ENCODE results near the gene CUL3.

GRCh38 chr2:224562831-224563230, 22.3 kb downstream of the CUL3 start:
- no peak for TF ChIP-seq CTCF (IDR thresholded peaks at IDR 0.05)
- TF ChIP-seq POLR2AphosphoS5 (IDR thresholded peaks at IDR 0.05; ENCODE audit: low read depth, low read length) = no peak
